Suprapubic skin (tissue), 4 donors: ENCODE measurements around the gene SAMD9.

Source experiments
- CTCF ChIP-seq, 2 donors: fragments of 200-600 bp in 1 of 2; fragments of 450-650 bp in 1 of 2; sonication (generic) in 1 of 2; IDR thresholded peaks; one replicate each; pipeline ENCODE4 v1.5.1; 2016 to 2019; ENCODE audit warnings: antibody characterized with exemption in 2 of 2, mild to moderate bottlenecking in 1 of 2, moderate library complexity in 1 of 2
- POLR2A ChIP-seq, 2 donors: fragments of 450-650 bp; IDR thresholded peaks; one replicate each; pipeline ENCODE4 v1.6.1; 2017; ENCODE audit warnings: antibody characterized with exemption in 2 of 2, mild to moderate bottlenecking in 2 of 2, moderate library complexity in 2 of 2
- POLR2AphosphoS5 ChIP-seq, 3 donors: sonication (generic); formaldehyde crosslinking; IDR thresholded peaks; one replicate each; pipeline ENCODE4 v1.6.1; 2017; ENCODE audit warnings: antibody characterized with exemption in 3 of 3

GRCh38 chr7:93159490-93159889 is 41.7 kb upstream of the SAMD9 start:
- TF ChIP-seq CTCF (IDR thresholded peaks at IDR 0.05) = no peak
- no peak for TF ChIP-seq POLR2AphosphoS5 (IDR thresholded peaks at IDR 0.05)
- TF ChIP-seq POLR2A (IDR thresholded peaks at IDR 0.05) = no peak
